Activated CD8-positive, alpha-beta T cell treated with anti-CD3 and anti-CD28 coated beads for 36 hours (primary cell): ENCODE measurements around the gene PITX3. TPM values are rescaled to one million over a fixed set of nuclear protein-coding genes. Genes with fewer than 3 reads are reported as not detected.

Source experiments
- ATAC-seq: fragments of 200-7000 bp; cut with Tn5 transposase; one replicate; pipeline ENCODE4 v1.10.0; 2021; ENCODE audit warnings: mild to moderate bottlenecking, moderate library complexity
- CTCF ChIA-PET: fragments of 350-600 bp; sonication (Branson Sonifier 250); formaldehyde crosslinking; loops from one replicate; lab custom pipeline; 2021; ENCODE audit warnings: antibody characterized with exemption; lab: Charles Lee
- POLR2A ChIA-PET: fragments of 350-600 bp; sonication (Branson Sonifier 250); formaldehyde crosslinking; loops from one replicate; lab custom pipeline; 2021; ENCODE audit warnings: antibody characterized with exemption; lab: Charles Lee
- DNase-seq: peaks from one replicate; pipeline ENCODE4 v3.0.0-alpha.2; 2020
- H3K27ac Mint-ChIP-seq: one replicate; pipeline ENCODE4 v1.8.0; 2021; ENCODE audit warnings: mild to moderate bottlenecking, mixed read lengths
- H3K27me3 Mint-ChIP-seq: one replicate; pipeline ENCODE4 v1.8.0; 2021; ENCODE audit warnings: mixed read lengths
- H3K36me3 Mint-ChIP-seq: one replicate; pipeline ENCODE4 v1.8.0; 2021; ENCODE audit warnings: low read depth, mixed read lengths
- H3K4me1 Mint-ChIP-seq: one replicate; pipeline ENCODE4 v1.8.0; 2021; ENCODE audit warnings: low read depth, mixed read lengths
- H3K4me3 Mint-ChIP-seq: one replicate; pipeline ENCODE4 v1.8.0; 2021; ENCODE audit warnings: mild to moderate bottlenecking, moderate library complexity, mixed read lengths
- H3K9me3 Mint-ChIP-seq: one replicate; pipeline ENCODE4 v1.8.0; 2021; ENCODE audit warnings: mixed read lengths
- intact Hi-C: fragments of 100-400 bp; cut with micrococcal nuclease; formaldehyde crosslinking; loops from one replicate; pipeline ENCODE4 v1.10.0; 2022
- total RNA-seq, 2 experiments: library from RNA; stranded (reverse); gene quantifications; one replicate each; pipeline ENCODE4 v1.2.3, GENCODE V29; 2021
- TF ChIP-seq, protein P1 (sequence below): fragments of 200-600 bp; IDR thresholded peaks from one replicate; pipeline ENCODE4 v1.8.0; 2022; ENCODE audit warnings: antibody characterized with exemption, mild to moderate bottlenecking

The PITX3 gene
- total RNA-seq, 2 experiments from 2014 or later, result 0.23 TPM; not detected in 1

DNA sequence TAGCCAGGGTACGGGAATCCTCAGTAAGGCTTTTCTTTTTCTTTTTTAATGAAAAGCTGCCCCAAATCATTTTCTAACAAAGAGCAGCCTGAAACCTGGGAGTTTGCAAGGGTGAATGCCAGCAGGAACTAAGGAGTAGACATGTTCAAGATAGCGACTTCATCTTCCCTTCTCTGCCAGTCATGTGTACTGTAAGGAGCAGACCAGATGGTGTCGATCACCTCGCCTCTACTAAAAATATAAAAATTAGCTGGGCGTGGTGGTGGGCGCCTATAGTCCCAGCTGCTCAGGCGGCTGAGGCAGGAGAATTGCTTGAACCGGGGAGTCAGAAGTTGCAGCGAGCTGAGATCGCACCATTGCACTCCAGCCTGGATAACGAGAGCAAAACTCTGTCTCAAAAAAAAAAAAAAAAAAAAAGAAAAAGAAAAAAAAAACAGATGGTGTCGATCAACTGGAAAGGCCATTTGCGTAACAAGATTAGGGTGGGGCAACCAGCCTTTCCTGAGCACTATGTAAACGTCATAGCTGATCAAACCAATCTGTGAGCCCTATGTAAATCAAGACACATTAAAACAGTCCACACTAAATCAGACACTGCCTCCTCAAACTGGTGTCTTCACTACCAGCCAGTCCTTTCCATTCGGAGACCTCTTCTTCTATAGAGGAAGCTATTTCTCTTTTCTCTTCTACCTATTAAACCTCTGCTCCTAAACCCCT, 55.3 kb downstream of the PITX3 start:
- Mint-ChIP-seq H3K27me3 (no peaks in the 10 kb centered on the region), H3K9me3 (peaks cover 4% of the 10 kb centered on the region), H3K4me1 (peaks cover 12% of the 10 kb centered on the region), H3K27ac (no peak overlapping the region), H3K4me3 (no peak overlapping the region), H3K36me3 (no peaks in the 10 kb centered on the region)
- DNase-seq, result no peak
- CTCF ChIA-PET, result interaction anchor here (1.0 to 4.8 kb wide), 3 partner anchors 14 to 44 kb away, joined by 3 to 24 read pairs (median 4); no protein-coding TSS in a partner anchor
- intact Hi-C loops, result no loop called here
- POLR2A ChIA-PET, result interaction anchor here (0.7 kb wide), 1 partner anchor 92 kb away, joined by 3 read pairs; no protein-coding TSS in a partner anchor
- TF ChIP-seq, protein P1, sequence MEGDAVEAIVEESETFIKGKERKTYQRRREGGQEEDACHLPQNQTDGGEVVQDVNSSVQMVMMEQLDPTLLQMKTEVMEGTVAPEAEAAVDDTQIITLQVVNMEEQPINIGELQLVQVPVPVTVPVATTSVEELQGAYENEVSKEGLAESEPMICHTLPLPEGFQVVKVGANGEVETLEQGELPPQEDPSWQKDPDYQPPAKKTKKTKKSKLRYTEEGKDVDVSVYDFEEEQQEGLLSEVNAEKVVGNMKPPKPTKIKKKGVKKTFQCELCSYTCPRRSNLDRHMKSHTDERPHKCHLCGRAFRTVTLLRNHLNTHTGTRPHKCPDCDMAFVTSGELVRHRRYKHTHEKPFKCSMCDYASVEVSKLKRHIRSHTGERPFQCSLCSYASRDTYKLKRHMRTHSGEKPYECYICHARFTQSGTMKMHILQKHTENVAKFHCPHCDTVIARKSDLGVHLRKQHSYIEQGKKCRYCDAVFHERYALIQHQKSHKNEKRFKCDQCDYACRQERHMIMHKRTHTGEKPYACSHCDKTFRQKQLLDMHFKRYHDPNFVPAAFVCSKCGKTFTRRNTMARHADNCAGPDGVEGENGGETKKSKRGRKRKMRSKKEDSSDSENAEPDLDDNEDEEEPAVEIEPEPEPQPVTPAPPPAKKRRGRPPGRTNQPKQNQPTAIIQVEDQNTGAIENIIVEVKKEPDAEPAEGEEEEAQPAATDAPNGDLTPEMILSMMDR, result no peak
- no peak for ATAC-seq

DNA sequence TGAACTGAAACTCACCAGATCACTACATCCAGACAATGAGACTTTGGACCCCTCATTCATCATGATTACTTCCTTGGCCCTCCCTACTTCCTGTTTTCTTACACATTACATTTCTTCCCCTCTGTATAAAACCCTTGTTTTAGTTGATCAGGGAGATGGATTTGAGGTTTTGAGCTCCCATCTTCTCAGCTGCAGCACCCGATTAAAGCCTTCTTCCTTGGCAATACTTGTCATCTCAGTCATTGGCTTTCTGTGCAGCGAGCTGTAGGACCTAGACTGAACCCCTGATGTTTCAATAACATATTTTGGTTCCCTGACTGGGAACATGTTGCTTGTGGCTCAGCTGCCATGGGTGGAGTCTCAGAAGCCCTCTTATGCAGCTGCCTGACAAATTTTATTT, 56.0 kb downstream of the PITX3 start:
- Mint-ChIP-seq H3K36me3 (no peaks in the 10 kb centered on the region), H3K27ac (no peak overlapping the region), H3K4me3 (no peak overlapping the region), H3K9me3 (peaks cover 4% of the 10 kb centered on the region), H3K27me3 (no peaks in the 10 kb centered on the region), H3K4me1 (peaks cover 12% of the 10 kb centered on the region)
- intact Hi-C loops, result no loop called here
- TF ChIP-seq, protein P1, result no peak
- ATAC-seq (no peak), DNase-seq (no peak)
- ChIA-PET CTCF (interaction anchor here (0.7 to 4.8 kb wide), 4 partner anchors 14 to 167 kb away, joined by 3 to 24 read pairs (median 4); no protein-coding TSS in a partner anchor), POLR2A (interaction anchor here (0.7 kb wide), 1 partner anchor 91 kb away, joined by 3 read pairs; no protein-coding TSS in a partner anchor)

DNA sequence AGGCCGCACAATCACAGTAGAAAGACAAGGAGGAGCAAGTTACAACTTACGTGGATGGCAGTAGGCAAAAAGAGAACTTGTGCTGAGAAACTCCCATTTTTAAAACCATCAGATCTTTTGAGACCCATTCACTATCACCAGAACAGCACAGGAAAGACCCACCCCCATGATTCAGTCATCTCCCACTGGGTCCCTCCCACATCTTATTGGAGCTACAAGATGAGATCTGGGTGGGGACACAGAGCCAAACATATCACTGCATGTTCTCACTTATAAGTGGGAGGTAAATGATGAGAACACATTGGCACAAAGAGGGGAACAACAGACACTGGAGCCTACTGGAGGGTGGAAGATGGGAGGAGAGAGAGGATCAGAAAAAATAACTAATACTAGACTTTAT, 56.7 kb downstream of the PITX3 start:
- no peak overlapping the region for H3K4me3 Mint-ChIP-seq
- ATAC-seq (no peak), DNase-seq (no peak)
- no peak overlapping the region for H3K27ac Mint-ChIP-seq
- POLR2A ChIA-PET, result no interaction called here
- peaks cover 12% of the 10 kb centered on the region for H3K4me1 Mint-ChIP-seq
- intact Hi-C loops, result no loop called here
- no peaks in the 10 kb centered on the region for H3K36me3 Mint-ChIP-seq
- TF ChIP-seq, protein P1, result no peak
- no peaks in the 10 kb centered on the region for H3K27me3 Mint-ChIP-seq
- CTCF ChIA-PET, result interaction anchor here (0.9 to 4.8 kb wide), 3 partner anchors 13 to 168 kb away, joined by 4 to 24 read pairs (median 5); no protein-coding TSS in a partner anchor
- H3K9me3 Mint-ChIP-seq, result peaks cover 4% of the 10 kb centered on the region

Other genes with a start within 250 kb of the PITX3 start
- 10 to 100 TPM; 16.2 to 18.4 TPM for gene ARMH3, start 185.3 kb downstream of the PITX3 start, total RNA-seq
- 10 to 100 TPM; 18.0 to 18.1 TPM for gene HPS6, start 176.2 kb downstream of the PITX3 start, total RNA-seq
- 10 to 100 TPM; 68.5 to 70.9 TPM for gene LDB1, start 121.1 kb downstream of the PITX3 start, total RNA-seq
- 10 to 100 TPM; 68.6 to 72.2 TPM for gene PPRC1, start 108.5 kb downstream of the PITX3 start, total RNA-seq
- gene NOLC1, start 89.1 kb downstream of the PITX3 start, total RNA-seq, result 100 to 1,000 TPM; 210 to 215 TPM
- not detected for gene ELOVL3, start 15.2 kb downstream of the PITX3 start, total RNA-seq
- 10 to 100 TPM; 25.4 to 28.2 TPM for gene GBF1, start 4.0 kb upstream of the PITX3 start, total RNA-seq
- gene NFKB2, start 154.2 kb upstream of the PITX3 start, total RNA-seq, result 100 to 1,000 TPM; 251 to 253 TPM
- gene PSD, start 177.3 kb upstream of the PITX3 start, total RNA-seq, result 10 to 100 TPM in 1 of 2 experiments, 1 to 10 TPM in 1; 9.3 to 10.4 TPM
- gene FBXL15, start 179.3 kb upstream of the PITX3 start, total RNA-seq, result 10 to 100 TPM; 14.1 to 15.7 TPM
- gene CUEDC2, start 191.1 kb upstream of the PITX3 start, total RNA-seq, result 10 to 100 TPM; 71.8 to 76.4 TPM
- under 1 TPM; 0.20 to 0.36 TPM for gene C10orf95, start 210.0 kb upstream of the PITX3 start, total RNA-seq